ENCODE results near the gene RNASE13. TPM values are rescaled to one million over a fixed set of nuclear protein-coding genes. Genes with fewer than 3 reads are reported as not detected.
"Not testable (repeated sequence)": the region's sequence is repeated elsewhere in the genome, so short reads cannot be mapped to it uniquely, and the experiment has no call there.

The RNASE13 gene
- total RNA-seq, 4 donors from 2014 or later, result 0.29 TPM; not detected in 3

DNA sequence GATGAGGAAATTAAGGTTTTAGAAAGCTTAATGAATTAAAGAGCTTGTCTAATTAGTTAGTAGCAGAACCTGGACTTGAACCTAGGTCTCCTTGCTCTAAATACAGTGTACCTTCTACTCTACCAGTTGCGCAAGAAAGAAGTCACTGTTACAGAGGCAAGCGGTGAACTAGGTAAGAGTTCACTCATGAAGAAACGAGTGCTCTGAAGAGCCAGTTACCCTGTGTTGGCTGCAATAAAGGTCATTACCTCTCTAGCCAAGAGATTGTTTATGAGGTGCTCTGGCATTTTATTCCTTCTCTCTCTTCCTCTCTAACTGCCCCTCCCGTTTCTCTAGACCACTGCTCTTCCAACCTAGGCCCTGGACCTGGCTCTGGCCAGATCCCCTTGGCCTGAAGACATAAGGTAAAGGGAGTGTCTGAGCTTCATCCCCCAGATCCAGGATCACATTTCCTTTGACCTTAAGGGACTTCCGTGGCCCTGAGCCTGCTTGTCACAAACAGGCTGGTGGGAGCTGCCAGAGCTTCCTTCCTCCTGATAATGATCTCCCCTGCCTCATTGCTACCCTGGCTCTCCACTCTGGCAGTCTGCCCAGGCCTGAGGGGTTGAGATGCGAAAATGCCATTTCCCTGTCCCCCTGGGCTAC is 9.5 kb upstream of the RNASE13 start:
- Histone ChIP-seq H3K4me1 (peaks cover 49% of the 10 kb centered on the region), H3K27me3 (no peaks in the 10 kb centered on the region), H3K36me3 (no peaks in the 10 kb centered on the region), H3K27ac (no peak overlapping the region), H3K9me3 (no peaks in the 10 kb centered on the region), H3K4me3 (no peak overlapping the region)
- no peak for DNase-seq (ENCODE audit: low spot score in 2 of 2)
- WGBS, result 52% methylated on average over 6 of the region's 6 CpGs
- TF ChIP-seq EP300 (IDR thresholded peaks at IDR 0.05) (no peak), POLR2AphosphoS5 (IDR thresholded peaks at IDR 0.05) (no peak), POLR2A (IDR thresholded peaks at IDR 0.05) (no peak)
- TF ChIP-seq, protein P1, sequence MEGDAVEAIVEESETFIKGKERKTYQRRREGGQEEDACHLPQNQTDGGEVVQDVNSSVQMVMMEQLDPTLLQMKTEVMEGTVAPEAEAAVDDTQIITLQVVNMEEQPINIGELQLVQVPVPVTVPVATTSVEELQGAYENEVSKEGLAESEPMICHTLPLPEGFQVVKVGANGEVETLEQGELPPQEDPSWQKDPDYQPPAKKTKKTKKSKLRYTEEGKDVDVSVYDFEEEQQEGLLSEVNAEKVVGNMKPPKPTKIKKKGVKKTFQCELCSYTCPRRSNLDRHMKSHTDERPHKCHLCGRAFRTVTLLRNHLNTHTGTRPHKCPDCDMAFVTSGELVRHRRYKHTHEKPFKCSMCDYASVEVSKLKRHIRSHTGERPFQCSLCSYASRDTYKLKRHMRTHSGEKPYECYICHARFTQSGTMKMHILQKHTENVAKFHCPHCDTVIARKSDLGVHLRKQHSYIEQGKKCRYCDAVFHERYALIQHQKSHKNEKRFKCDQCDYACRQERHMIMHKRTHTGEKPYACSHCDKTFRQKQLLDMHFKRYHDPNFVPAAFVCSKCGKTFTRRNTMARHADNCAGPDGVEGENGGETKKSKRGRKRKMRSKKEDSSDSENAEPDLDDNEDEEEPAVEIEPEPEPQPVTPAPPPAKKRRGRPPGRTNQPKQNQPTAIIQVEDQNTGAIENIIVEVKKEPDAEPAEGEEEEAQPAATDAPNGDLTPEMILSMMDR (IDR thresholded peaks at IDR 0.05), result no peak

DNA sequence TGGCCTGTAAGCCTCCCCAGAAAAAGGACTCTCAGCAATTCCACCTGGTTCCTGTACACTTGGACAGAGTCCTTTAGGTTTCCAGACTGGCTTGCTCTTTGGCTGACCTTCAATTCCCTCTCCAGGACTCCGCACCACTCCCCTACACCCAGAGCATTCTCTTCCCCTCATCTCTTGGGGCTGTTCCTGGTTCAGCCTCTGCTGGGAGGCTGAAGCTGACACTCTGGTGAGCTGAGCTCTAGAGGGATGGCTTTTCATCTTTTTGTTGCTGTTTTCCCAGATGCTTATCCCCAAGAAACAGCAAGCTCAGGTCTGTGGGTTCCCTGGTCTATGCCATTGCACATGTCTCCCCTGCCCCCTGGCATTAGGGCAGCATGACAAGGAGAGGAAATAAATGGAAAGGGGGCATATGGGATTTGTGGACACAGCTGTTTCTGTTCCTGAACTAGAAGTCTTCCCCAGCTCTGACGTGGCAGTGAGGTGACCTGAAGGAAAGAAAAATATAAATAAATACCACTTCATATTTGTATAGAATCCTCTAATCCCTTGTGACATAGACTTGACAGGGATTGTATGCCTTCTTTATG is 8.9 kb upstream of the RNASE13 start:
- no peaks in the 10 kb centered on the region for H3K27me3 ChIP-seq
- H3K4me3 ChIP-seq, result no peak overlapping the region
- no peaks in the 10 kb centered on the region for H3K36me3 ChIP-seq
- 60% methylated on average over 2 of the region's 2 CpGs for WGBS
- no peak for DNase-seq (ENCODE audit: low spot score in 2 of 2)
- TF ChIP-seq POLR2A (IDR thresholded peaks at IDR 0.05), result no peak
- H3K27ac ChIP-seq, result no peak overlapping the region
- H3K9me3 ChIP-seq, result no peaks in the 10 kb centered on the region
- H3K4me1 ChIP-seq, result peaks cover 55% of the 10 kb centered on the region

DNA sequence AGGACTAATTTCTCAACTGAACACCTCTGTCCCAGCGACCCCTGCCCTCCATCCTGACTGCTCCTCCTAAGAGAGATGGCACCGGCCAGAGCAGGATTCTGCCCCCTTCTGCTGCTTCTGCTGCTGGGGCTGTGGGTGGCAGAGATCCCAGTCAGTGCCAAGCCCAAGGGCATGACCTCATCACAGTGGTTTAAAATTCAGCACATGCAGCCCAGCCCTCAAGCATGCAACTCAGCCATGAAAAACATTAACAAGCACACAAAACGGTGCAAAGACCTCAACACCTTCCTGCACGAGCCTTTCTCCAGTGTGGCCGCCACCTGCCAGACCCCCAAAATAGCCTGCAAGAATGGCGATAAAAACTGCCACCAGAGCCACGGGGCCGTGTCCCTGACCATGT is 8.3 kb upstream of the RNASE13 start:
- Histone ChIP-seq H3K4me3 (no peak overlapping the region), H3K4me1 (peaks cover 60% of the 10 kb centered on the region), H3K27ac (no peak overlapping the region), H3K9me3 (no peaks in the 10 kb centered on the region), H3K36me3 (no peaks in the 10 kb centered on the region), H3K27me3 (no peaks in the 10 kb centered on the region)
- TF ChIP-seq, protein P1 (IDR thresholded peaks at IDR 0.05), result no peak
- TF ChIP-seq POLR2AphosphoS5 (IDR thresholded peaks at IDR 0.05) (no peak), EP300 (IDR thresholded peaks at IDR 0.05) (no peak), POLR2A (IDR thresholded peaks at IDR 0.05) (no peak)
- no peak for DNase-seq (ENCODE audit: low spot score in 2 of 2)
- WGBS, result 64% methylated on average over 8 of the region's 8 CpGs

DNA sequence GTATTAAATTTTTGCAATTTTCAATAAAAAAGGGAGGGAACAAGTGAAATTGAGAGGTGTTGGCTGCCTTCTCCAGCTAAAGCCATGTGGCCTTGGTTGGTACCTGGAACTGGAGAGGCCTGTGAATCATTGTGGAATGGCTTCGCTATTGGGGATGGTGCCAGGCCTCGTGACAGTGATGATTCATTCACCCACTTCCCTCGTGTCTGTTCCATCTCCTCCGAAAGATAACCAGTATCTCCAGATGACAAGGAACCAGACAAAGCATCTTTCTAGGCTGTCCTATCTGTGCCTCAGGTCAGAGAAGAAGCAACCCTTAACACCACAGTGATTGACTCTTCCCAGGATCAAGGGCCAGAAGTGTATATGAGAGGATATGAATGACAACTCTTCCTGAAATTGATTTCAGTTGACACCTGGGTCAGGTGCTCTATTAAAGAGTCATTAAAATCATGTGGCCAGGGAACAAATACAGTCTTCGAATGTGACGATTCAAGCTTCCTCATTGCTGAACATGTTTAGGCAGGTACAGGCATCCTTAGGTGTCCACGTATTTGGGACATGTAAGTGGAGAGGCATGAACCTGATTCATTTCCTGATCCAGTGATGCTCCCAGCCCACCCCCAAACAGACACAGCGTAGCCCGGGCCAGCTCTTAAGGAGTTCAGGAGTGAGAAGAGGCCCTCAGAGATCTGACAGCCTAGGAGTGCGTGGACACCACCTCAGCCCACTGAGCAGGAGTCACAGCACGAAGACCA is 7.2 kb upstream of the RNASE13 start, which contains the start of gene RNASE7:
Gene RNASE7, plus strand, starts transcription at position 687 of the 758 bp plus-strand sequence. CDS start 631 bp downstream, outside the sequence.
- peak within 1 kb of the TSS; percentile 64 for H3K27ac ChIP-seq
- peaks cover 60% of the 10 kb centered on the region for H3K4me1 ChIP-seq
- no peak for DNase-seq (ENCODE audit: low spot score in 2 of 2)
- H3K27me3 ChIP-seq, result no peaks in the 10 kb centered on the region
- H3K36me3 ChIP-seq, result no peaks in the 10 kb centered on the region
- no peaks in the 10 kb centered on the region for H3K9me3 ChIP-seq
- WGBS, result 48% methylated on average over 11 of the region's 11 CpGs
- H3K4me3 ChIP-seq, result no peak within 1 kb of the TSS
- TF ChIP-seq, protein P1 (IDR thresholded peaks at IDR 0.05), result no peak
- TF ChIP-seq EP300 (IDR thresholded peaks at IDR 0.05) (no peak), POLR2AphosphoS5 (IDR thresholded peaks at IDR 0.05) (no peak), POLR2A (IDR thresholded peaks at IDR 0.05) (no peak)

DNA sequence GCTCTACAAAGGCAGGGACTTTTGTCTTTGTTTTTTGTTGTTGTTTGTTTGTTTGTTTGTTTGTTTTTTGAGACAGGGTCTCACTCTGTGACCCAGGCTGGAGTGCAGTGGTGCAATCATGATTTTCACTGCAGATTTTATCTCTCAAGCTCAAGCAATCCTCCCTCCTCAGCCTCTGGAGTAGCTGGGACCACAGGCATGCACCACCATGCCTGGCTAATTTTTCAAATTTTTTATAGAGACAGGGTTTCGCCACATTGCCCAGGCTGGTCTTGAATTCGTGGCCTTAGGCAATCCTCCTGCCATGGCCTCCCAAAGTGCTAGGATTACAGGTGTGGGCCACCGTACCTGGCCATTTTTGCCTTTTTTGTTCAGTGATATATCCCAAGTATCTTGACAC is 6.3 kb upstream of the RNASE13 start:
- WGBS, result 87% methylated on average over 3 of the region's 3 CpGs
- not testable (repeated sequence) for DNase-seq (ENCODE audit: low spot score in 2 of 2); H3K9me3 ChIP-seq; H3K27me3 ChIP-seq; H3K4me3 ChIP-seq; H3K36me3 ChIP-seq
- Histone ChIP-seq H3K4me1 (peaks cover 60% of the 10 kb centered on the region), H3K27ac (peak overlapping the region; percentile 64)

DNA sequence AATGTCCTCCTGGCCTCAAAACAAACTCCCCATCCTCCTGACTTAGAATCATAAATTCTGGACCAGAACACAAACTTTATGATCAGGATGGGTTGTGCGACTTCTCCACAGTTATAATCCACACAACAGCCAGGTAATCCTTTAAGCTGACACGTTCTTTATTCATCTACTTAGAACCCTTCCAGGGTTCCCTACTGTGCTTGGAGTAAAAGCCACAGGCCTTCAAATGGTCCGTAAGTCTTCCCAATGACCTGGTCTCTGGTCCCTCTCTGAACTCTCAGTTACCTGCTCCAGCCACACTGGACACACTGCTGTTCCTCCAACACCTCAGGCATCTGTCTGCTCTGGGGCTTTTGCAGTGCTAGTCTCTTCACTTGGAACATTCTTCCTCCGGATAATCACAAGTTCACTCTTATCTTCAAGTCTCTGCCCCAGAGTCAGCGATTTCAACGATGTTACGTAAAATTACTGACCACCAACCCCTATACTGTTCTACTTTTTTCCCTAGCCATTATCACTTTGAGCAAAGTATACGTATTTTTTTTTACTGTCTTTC is 5.8 kb upstream of the RNASE13 start:
- WGBS, result 69% methylated on average over 8 of the region's 8 CpGs
- DNase-seq (ENCODE audit: low spot score in 2 of 2), result no peak
- TF ChIP-seq, protein P1 (IDR thresholded peaks at IDR 0.05), result no peak
- TF ChIP-seq POLR2AphosphoS5 (IDR thresholded peaks at IDR 0.05) (no peak), POLR2A (IDR thresholded peaks at IDR 0.05) (no peak), EP300 (IDR thresholded peaks at IDR 0.05) (no peak)
- no peak overlapping the region for H3K4me3 ChIP-seq
- peak overlapping the region; percentile 73 for H3K27ac ChIP-seq
- peaks cover 60% of the 10 kb centered on the region for H3K4me1 ChIP-seq
- H3K9me3 ChIP-seq, result no peaks in the 10 kb centered on the region
- H3K27me3 ChIP-seq, result no peaks in the 10 kb centered on the region
- H3K36me3 ChIP-seq, result no peaks in the 10 kb centered on the region

Data from suprapubic skin (tissue), 4 donors.